HG02840 (cell line): ENCODE results near the gene BMP6.

ENCODE experiments used
- ATAC-seq: cut with Tn5 transposase; IDR thresholded peaks from one replicate; pipeline ENCODE4 v1.9.1; 2021; ENCODE audit warnings: mild to moderate bottlenecking, moderate library complexity, moderate number of reproducible peaks; ENCODE audit not compliant: unreplicated experiment, low FRiP score

Gene BMP6

DNA sequence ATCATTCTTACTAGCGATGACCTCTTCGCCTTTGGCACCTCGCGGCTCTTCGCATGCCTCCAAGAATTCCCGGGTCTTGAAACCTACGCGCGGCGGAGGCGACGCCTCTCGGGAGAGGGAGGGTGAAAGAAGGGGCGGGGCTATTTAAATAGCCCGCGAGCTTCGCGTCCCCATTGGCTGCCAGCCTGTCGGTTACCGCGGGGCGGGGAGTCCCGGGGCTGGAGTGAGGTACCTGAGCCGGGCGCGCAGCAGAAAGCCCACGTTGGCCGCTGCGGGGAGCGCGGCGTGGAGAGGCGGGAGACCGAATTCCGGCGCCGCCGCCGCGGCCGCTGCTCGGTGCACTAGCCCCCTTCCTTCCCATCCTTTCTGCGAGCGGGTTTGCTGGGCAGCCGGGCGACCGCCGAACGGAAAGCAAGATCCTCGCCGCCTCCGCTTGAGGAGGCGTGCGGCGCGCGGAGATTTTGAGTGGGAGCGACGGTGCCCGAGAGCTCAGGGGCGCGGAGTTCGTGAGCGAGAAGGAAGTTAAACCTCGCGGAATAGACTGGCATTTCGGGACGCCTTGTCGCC, at the start of gene BMP6:
BMP6 (plus strand) TSS at position 251 of the 567 bp plus-strand sequence. CDS start 857 bp downstream, outside the sequence.
- ATAC-seq: peak; percentile 60

DNA sequence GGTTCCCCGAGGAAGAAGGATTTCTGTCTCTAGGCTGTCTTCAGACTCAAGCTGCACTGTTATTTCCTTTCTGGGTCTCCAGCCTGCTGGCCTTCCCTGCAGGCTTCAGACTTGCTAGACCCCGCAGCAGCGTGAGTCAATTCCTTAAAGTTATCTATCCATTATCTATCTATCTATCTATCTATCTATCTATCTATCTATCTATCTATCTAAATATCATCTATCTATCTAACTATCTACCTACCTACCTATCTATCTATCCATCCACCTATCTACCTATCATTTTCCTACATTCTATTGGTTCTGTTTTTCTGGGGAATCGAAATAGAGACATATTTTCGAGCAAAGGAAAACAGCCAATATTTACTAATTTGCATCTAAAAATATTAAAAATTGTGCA, 48.7 kb upstream of the BMP6 start:
- no peak for ATAC-seq

DNA sequence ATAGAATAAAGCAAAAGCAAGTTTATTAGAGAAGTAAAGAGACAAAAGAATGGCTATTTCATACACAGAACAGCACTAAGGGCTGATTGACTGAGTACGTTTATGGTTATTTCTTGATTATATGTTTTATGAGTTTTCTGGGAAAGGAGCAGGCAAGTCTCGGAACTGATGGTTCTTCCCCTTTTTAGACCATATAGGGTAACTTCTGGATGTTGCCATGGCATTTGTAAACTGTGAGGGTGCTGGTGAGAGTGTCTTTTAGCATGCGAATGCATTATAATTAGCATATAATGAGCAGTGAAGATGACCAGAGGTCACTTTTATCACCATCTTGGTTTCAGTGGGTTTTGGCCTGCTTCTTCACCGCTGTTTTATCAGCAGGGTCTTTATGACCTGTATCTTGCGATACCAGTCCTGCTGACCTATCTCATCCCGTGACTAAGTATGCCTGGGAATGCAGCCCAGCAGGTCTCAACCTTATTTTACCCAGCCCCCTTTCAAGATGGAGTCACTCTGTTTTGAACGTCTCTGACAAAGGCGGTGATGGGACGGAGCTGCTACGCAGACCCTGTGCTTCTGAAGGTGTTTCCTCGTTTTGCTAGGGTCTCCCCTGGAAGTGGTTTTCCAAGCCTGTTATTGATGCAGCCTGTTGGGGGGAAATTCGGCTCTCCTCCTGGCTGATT, 45.4 kb upstream of the BMP6 start:
- ATAC-seq: no peak

DNA sequence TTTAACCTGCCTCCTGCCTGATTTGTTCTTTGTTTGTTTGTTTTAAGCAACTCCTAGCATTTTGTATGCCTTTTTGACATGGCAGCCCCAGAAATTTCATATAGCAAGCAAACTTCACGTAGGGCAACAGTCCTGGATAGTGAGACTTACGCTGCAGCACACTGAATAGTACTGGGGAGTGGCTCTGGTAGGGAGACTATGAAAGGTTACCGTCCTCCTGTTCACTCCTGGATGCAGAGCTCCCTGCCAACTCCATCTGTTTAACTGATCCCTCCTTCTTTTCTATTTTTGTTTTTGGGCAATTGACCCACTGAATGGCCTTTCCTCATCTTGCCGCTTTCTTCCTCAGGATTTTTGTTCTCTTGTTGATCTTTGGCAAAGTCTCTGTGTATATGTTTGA, 44.5 kb upstream of the BMP6 start:
- ATAC-seq: no peak

DNA sequence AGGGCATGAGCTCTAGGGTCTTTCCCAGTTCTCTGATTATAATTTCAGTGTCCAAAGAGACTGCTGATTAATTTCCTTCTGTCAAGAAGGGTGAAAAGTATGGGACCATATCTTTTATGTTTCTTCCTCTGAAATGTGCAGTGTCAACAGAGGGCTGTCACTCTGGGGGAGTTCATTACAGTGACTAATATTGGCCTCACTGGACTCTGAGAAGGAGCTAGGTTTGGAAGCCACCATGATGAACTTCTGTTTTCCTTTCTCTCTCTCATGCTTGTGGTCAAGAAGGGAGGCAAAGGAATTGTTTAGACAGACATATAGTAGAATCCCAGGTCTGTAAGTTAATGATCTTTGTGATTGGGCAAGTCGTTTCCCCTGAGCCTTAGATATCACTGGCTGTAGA, 41.8 kb upstream of the BMP6 start:
- ATAC-seq: no peak

DNA sequence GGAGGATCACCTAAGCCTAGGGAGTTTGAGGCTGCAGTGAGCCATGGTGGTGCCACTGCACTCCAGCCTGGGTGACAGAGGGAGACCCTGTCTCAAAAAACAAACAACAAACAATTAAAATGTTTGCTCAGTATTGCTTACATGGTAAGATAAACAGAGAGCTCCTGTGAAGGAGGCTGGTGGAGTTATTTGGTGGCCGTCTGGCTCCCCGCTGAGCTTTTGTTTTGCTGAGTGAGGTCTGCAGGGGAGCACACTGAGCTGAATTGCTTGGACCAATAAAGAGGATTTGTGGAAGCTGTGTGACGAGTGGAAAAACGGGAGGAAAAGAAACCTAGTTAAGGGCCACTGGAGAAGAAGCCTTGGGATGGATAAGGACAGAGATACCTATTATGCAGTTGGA, 41.1 kb upstream of the BMP6 start:
- no peak for ATAC-seq

DNA sequence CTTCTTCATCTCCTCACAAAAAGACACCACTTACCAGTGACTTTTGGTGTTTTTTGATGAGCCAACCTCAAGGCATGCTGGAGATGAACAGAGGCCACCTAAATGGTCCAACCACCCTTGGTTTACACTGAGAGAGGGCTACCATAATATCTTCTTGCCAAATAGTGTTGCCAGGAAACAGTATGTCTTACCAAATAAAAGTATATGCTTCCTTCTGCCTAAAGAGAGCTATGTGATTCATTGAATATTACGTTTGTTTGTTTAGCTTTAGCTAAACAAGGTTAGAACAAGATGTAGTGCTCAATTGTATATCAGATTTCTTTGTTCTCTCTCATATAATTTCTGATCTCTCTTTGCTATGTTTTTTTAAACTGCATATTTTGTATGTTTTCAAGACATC, 40.6 kb upstream of the BMP6 start:
- no peak for ATAC-seq

DNA sequence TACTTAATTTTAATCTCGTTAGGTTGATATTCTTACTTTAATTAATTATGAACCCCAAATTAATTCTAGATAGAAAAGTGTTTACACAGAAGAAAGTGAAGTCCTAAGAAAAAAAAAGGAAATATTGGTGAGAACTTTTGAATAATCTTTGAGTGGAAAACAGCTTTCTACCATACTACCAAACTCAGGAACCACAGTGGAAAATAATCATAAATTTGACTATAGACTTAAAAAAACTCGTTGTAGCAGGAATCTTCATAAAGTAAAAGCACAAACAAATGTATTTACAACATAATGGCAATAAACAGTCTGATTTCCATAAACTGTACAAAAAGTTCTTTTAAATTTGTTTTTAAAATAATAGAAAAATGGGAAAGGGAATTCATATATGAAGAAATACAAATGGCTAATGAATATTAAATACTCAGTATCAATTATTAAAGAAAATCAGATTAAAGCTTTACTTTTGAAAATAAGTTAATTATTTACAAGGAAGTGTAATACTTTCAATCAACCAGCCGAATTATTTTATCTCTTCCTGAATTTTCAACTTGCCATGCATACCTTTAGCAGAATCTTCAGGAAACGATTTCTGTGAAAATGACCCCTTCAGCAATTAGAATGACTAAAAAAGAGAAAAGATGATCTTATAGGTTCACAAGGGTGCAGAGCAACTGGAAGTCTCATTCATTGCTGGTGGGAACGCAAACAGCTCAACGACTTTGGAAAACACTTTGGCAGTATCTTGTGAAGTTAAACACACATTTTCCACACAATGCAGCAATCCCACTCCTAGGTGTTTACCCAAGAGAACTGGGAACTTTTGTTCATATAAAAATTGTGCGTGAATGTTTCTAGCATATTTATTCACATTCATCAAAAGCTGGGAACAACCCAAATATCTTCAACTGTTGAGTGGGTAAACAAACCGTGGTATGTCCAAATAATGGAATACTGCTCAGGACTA, 38.5 kb upstream of the BMP6 start:
- no peak for ATAC-seq

DNA sequence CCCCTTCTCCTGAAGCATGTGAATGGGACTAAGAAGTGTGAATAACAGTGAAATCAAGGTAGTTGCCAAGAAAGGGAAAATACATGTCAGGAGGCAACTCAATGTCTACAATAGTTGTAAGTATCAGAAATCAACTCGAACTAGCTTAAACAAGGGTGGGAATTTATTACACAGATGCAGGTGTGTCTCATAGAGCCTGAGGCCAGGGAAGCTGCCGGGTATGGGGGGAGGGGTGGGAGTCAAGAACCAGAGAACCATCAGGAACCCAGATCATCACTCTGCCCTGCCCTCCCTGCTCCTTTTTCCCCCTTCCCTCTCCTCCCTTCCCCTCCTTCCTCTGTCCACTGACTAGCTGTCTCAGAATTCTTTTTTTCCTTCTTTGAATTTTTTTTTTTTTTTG, 34.9 kb upstream of the BMP6 start:
- ATAC-seq: no peak

DNA sequence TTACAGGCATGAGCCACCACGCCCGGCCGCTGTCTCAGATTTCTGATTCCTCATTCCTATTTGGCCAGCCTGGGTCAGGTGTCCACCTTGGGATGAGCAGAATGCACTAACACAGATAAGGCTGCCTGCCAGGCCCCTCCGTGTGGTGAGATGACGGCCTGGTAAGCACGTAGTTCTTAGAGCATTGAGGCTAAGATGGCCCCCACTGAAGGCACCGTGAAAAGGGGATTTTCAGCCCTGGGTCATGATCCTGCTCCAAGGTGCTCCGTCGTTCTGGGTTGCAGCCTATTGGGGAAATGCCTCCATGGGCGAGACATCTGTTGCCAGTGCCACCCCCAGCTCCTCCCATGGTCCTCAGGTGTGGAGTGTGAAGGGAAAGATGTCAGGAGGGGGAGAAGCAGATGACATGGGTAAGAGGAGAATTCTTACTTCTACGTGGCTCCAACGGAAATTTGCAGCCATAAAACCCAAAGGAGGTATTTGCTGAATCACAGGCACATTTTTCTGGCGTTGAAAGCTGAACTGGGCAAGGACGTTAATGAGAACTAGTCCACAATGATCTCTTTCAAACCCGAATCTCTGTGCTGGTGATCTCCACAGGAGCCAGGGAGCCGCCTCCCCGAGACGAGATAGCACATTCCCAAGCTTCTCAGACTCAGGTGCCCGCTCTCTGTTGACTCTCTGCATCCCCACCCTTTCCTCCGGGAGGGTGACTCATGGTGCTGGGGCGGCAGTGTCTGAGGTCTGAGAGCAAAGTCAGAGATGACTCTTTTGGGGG, 34.0 kb upstream of the BMP6 start:
- no peak for ATAC-seq

DNA sequence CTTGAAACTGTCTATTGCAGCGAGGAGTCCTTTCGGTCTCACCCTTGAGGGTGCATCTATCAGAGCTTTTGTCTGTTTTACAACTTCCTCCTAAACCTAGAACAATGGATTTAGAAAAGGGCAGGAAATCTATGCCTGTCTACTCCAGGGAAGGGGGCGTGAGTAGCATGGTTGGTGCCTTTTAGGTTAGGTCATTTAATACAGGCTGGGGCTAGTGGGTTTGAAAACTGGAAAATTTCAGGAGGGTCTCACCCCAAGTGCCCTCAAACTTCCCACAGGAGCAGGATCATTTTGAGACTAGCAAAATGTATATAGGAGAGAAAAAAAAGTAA, 33.5 kb upstream of the BMP6 start:
- no peak for ATAC-seq

DNA sequence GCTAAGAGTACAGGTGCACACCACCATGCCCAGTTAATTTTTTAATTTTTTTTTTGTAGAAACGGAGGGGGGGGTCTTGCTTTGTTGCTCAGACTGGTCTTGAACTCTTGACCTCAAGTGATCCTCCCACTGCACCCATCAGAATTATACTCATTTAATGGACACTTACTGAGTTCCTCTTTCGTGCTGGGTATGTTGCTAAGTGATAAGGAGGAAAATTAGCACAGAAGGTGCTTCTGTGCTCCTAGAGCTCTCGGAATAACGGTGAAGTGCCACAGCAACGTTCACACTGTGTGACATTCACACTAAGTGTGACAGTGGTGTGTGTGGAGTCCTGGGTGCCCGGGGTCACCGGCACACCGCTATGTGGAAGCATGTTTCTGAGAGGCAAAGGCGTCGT, 32.1 kb upstream of the BMP6 start:
- no peak for ATAC-seq

DNA sequence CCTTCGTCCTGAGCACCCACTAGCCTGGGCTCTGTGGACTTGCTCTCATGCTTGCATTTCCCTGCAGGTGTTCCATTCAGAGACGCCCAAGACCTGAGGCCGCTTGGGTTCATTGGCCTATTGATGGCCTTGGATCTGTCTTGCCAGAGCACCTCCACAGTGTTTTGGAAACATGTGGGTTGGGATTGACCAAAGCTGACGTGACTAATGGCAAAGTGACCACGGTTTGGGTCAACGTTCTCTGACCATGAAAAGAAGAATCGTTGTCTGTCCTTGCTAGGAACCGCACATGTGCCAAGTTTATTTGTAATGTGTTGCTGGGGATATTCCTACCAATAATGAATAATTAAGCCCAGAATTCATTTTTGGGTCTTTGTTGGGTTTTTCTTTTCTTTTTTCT, 29.8 kb upstream of the BMP6 start:
- ATAC-seq: no peak

DNA sequence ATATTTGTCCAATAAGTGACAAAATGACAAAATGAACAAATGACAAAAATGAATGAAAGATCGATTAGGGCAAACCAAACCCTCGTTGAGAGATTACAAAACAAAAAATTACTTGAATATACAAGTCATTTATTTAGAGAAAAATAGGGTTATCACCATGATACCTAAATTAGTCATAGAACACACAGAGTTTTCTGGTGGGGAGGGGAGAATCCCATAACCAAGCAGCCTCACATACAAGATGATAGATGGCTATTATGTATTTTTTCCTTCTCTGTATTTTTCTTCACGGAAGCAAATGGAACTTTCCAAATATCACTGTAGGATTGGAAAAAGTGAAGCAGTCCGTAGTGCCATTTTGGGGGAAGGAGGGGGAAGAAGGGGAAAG, 28.5 kb upstream of the BMP6 start:
- no peak for ATAC-seq

DNA sequence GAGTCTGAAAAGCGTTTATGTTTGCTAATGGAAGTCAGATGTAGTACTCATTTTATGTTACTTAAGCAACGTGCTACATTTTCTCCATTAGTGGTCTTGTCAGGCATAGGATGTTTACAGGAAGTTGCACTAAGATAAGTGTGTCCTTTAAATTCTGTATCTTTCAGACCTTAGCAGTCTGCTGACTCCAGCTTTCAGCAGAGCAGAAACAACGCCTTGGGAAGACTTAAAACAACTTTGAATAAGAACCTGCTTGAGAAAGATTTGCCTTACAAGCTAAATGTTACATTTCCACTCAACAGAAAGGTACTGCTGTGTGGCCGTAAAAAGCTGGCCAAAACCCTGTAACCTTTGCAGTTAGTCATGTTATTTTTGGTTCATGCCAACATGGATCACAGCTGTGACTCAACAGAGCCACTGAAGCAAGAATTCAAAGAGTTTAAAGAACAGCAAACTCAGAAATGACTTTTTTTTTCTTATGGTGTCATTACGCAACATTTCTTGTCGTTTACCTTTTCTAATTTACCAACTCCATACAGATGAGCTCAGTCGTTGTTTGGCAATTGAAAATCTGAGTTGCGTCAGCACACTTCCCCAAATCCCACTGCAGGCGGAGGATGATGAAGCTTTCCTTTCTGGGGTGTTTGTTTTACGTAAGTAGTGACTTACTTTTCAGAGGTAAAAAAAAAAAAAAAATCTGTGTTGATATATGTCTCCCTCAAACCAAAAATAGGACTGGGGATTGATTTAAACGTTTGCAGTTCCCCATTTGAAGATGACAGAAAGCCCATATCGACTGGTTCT, 27.9 kb upstream of the BMP6 start:
- ATAC-seq: no peak

DNA sequence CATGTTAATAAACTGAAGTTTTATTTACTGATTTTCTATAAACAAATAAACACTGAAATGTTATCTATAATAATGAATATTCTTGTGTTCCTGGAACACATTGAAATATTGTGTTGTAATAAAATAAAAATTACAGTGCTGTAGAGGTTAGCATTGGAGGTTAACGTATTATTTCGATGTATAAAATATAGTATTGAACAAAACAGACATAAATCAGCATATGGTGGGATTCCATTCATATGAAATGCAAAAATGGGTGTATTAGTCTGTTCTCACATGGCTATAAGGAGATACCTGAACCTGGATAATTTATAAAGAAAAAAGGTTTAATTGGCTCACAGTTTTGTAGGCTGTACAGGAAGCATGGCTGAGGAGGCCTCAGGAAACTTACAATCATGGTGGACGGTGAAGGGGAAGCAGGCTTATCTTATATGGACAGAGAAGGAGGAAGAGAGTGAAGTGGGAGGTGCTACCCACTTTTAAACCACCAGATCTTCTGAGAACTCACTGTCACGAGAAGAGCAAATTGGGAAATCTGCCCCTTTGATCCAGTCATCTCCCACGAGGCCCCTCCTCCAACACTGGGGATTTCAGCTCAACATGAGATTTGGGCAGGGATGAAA, 24.6 kb upstream of the BMP6 start:
- ATAC-seq: no peak

DNA sequence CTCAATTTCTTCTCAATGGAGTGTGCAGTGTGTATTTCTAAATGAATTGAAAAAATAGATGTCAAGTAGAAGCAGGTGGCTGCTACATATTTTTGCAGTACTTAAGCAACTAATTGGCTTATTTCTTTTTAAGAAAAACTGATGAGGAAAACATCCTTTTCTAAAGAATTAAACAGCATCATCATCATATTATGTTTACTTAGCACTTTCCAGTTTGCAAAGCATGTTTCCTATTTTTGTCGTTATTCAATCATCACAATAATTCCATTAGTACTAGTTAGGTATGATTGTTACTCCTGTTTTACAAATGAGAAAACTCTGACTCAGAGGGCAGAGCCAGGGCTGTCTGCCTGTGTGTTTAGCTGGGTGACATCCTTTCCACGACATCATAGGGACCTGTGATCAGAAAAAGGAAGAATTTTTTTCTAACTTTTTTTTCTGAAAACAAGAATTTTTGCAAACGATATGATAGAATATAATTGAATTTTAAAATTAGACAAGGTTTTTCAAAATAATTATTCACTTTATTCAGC, 22.7 kb upstream of the BMP6 start:
- ATAC-seq: no peak

DNA sequence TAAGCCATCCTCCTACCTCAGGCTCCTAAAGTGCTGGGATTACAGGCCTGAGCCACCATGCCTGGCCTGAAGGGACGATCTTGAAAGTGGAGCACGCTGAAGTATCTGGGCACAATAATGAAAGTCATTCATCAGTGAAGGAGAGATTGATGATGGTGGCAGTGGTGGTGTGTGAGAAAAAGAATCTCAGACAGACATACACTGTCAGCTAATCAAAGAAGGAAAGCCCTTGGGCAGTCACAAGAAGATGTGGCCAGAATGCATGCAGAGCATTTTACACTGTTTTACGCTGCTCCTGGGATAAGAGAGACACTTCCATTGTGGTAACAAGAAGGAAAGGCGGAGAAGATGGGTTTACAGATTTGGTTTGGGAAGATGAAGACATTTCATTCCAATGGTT, 20.4 kb upstream of the BMP6 start:
- no peak for ATAC-seq

DNA sequence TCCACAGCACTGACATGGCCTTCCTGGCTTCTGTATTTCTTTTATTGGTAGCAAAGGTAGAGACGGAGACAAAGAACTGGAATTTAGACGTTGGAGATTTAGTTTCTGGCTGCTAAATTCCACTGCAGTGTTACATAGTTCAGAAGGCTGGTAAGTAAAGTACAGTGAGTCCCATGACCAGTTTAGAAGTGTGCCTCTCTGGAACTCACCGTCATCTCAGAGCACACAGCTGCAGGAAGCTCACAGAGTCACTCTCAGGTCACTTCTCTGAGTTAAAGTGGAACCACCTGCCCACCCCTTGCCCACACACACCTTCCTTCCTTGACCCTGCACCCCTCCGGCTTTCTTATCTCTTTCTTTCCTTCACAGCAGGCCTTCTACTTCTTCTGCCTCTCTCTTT, 19.6 kb upstream of the BMP6 start:
- ATAC-seq: no peak
